Measurements from ENCODE around the gene LAMP1. TPM values are rescaled to one million over a fixed set of nuclear protein-coding genes. Genes with fewer than 3 reads are reported as not detected.

LAMP1 gene
- total RNA-seq, 4 donors from 2014 or later = 106 to 178 (median 125) TPM

GRCh38 chr13:113353254-113353653 is 56.2 kb downstream of the LAMP1 start:
- TF ChIP-seq CTCF (IDR thresholded peaks at IDR 0.05; ENCODE audit: low read depth) = no peak

DNA sequence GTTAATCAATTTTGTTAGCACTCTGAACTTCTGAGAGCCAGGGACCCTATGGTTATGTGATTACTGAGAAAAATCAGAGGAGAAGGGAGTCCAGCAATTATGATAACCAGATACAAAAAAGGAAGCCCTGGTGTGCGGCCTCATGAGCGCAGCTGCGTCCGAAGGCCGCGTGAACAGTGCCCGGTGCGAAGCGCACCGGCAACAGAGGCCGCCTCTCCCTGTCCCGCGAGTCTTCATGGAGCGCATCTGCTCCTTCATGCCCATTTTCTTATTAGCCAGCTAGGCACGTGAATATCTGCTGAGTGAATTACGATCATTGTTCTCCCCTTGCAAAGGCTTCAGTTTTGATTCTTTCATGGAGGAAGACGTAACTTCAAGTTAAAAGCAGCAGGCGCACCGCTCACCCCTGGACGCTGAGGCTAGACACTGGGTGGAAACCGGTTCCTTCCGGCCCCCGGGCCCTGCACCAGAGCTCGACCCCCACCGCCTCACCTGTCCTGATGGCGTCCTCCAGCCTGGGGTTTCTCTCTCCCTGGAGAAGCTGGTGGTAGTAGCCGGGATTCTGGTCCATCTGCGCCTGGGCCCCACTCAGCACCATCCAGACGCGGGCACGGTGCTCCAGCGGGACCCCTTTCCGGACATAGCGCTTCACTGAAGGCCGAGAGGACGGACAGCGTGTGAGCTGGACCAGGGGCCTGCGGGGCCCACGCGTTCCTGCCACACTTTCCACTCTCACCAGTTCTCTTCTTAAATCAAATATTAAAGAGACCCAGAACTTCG is 58.0 kb downstream of the LAMP1 start:
- no peak for TF ChIP-seq CTCF (IDR thresholded peaks at IDR 0.05; ENCODE audit: low read depth)

- TF ChIP-seq CTCF (IDR thresholded peaks at IDR 0.05; ENCODE audit: low read depth) = no peak
These were observed 58.6 kb downstream of the LAMP1 start for GRCh38 chr13:113355621-113356020.

DNA sequence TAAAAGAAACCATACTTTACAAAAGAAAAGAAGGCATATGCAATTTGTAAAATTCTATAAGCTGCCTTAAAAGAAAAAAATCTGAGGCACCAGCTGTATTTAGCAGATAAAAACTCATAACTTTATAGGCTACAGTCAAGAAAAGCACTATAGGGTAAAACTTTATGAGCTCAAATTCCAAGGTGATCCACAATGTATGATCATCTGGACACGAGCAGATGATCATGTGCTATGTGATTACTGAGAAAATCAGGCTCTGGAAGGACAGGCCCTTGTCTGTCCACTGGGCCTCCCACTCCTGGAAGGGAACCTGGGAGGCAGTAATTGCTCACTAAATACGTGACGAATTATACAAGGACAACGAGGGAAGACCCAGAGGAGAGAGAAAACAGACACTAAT is 59.6 kb downstream of the LAMP1 start:
- no peak for TF ChIP-seq CTCF (IDR thresholded peaks at IDR 0.05; ENCODE audit: low read depth)

- TF ChIP-seq CTCF (IDR thresholded peaks at IDR 0.05; ENCODE audit: low read depth) = no peak
These were observed 60.5 kb downstream of the LAMP1 start for GRCh38 chr13:113357529-113357928.

GRCh38 chr13:113358653-113359190 is 61.7 kb downstream of the LAMP1 start:
- TF ChIP-seq CTCF (IDR thresholded peaks at IDR 0.05; ENCODE audit: low read depth) = no peak

GRCh38 chr13:113359571-113359970 is 62.5 kb downstream of the LAMP1 start:
- no peak for TF ChIP-seq CTCF (IDR thresholded peaks at IDR 0.05; ENCODE audit: low read depth)

Data from subcutaneous adipose tissue (tissue), 4 donors.